Right ventricle myocardium inferior (tissue), 1 donor: ENCODE data around the gene CLDN16. TPM values are rescaled to one million over a fixed set of nuclear protein-coding genes. Genes with fewer than 3 reads are reported as not detected.

Source experiments
- total RNA-seq: library from RNA; stranded (reverse); fragmentation: NEBNext Ultra II Directional; extraction: Animal tissue kit (Norgen Biotek cat#: 25700); gene quantifications from one replicate; pipeline ENCODE4 v1.2.1, GENCODE V29; 2021
- donor health status: DM: no; HTN: yes; CAD: no; lungs with severe emphysema.

CLDN16 gene
- total RNA-seq, 1 donor from 2014 or later, result not detected

Other genes with a start within 250 kb of the CLDN16 start
- 0.46 TPM for gene CLDN1, start 65.7 kb upstream of the CLDN16 start, total RNA-seq
- not detected for gene TMEM207, start 61.7 kb downstream of the CLDN16 start, total RNA-seq
- gene IL1RAP, start 125.9 kb downstream of the CLDN16 start, total RNA-seq, result 6.8 TPM